ENCODE measurements around the gene VAX1. TPM values are rescaled to one million over a fixed set of nuclear protein-coding genes. Genes with fewer than 3 reads are reported as not detected.
"Not testable (repeated sequence)": the region's sequence is repeated elsewhere in the genome, so short reads cannot be mapped to it uniquely, and the experiment has no call there.

VAX1 gene
- total RNA-seq, 1 experiment from 2014 or later = 74.4 TPM

DNA sequence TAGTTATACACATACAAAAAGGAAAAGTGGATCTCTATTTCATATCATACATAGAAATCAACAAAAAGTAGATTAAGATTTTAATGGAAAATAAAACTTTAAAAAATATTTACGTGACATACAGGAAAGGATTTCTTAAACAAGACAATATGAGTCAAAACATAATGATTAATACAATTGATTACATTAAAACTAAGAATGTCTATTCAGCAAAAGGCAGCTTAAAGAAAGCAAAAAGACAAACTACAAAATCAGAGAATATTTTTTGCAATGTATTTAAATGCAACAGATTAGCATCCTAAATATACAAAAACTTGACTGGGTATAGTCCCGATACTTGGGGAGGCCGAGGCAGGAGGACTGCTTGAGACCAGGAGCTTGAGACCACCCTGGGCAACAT is 50.5 kb downstream of the VAX1 start:
- POLR2A ChIA-PET (ENCODE audit: low non-redundant PET) = interaction anchor here (1.2 kb wide), 1 partner anchor 144 kb away, joined by 5 read pairs; no protein-coding TSS in a partner anchor
- no TSS peak for BruUV-seq (replicated peaks)

GRCh38 chr10:117086546-117086945 is 51.5 kb downstream of the VAX1 start:
- no peaks in the 10 kb centered on the region for H3K9me3 ChIP-seq (ENCODE audit: low read depth, low read length, poor library complexity, severe bottlenecking)
- ChIA-PET CTCF (no interaction called here), POLR2A (ENCODE audit: low non-redundant PET) (interaction anchor here (0.6 kb wide), 1 partner anchor 133 kb away, joined by 6 read pairs; no protein-coding TSS in a partner anchor)
- no peaks in the 10 kb centered on the region for H3K27me3 ChIP-seq (replicated peaks; ENCODE audit: insufficient read depth, low read depth, low read length, poor library complexity)
- no TSS peak for BruUV-seq (replicated peaks)
- H3K4me3 ChIP-seq (ENCODE audit: low read depth, low read length, poor library complexity, severe bottlenecking) = no peak overlapping the region
- peaks cover 41% of the 10 kb centered on the region for H3K4me1 ChIP-seq (ENCODE audit: insufficient read depth, low read length, poor library complexity, severe bottlenecking)
- intact Hi-C loops (cut with micrococcal nuclease; ENCODE audit: unreplicated experiment) = no loop called here
- H3K27ac ChIP-seq (ENCODE audit: low read depth, low read length, poor library complexity, severe bottlenecking) = no peak overlapping the region
- DNase-seq (ENCODE audit: low spot score) = no peak
- no peaks in the 10 kb centered on the region for H3K36me3 ChIP-seq (ENCODE audit: insufficient read depth, low read length, poor library complexity, severe bottlenecking)
- TF ChIP-seq, protein P1, sequence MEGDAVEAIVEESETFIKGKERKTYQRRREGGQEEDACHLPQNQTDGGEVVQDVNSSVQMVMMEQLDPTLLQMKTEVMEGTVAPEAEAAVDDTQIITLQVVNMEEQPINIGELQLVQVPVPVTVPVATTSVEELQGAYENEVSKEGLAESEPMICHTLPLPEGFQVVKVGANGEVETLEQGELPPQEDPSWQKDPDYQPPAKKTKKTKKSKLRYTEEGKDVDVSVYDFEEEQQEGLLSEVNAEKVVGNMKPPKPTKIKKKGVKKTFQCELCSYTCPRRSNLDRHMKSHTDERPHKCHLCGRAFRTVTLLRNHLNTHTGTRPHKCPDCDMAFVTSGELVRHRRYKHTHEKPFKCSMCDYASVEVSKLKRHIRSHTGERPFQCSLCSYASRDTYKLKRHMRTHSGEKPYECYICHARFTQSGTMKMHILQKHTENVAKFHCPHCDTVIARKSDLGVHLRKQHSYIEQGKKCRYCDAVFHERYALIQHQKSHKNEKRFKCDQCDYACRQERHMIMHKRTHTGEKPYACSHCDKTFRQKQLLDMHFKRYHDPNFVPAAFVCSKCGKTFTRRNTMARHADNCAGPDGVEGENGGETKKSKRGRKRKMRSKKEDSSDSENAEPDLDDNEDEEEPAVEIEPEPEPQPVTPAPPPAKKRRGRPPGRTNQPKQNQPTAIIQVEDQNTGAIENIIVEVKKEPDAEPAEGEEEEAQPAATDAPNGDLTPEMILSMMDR (conservative IDR thresholded peaks at IDR 0.05; ENCODE audit: low read depth, low read length) = no peak
- no peak for TF ChIP-seq EZH2 (IDR thresholded peaks at IDR 0.05; ENCODE audit: borderline replicate concordance, low read depth, low read length, poor library complexity, severe bottlenecking)

More for the DNA sequence above, 50.5 kb downstream of the VAX1 start:
- peaks cover 51% of the 10 kb centered on the region for H3K4me1 ChIP-seq (ENCODE audit: insufficient read depth, low read length, poor library complexity, severe bottlenecking)
- no peaks in the 10 kb centered on the region for H3K9me3 ChIP-seq (ENCODE audit: low read depth, low read length, poor library complexity, severe bottlenecking)
- DNase-seq (ENCODE audit: low spot score) = no peak
- no peaks in the 10 kb centered on the region for H3K36me3 ChIP-seq (ENCODE audit: insufficient read depth, low read length, poor library complexity, severe bottlenecking)
- no peaks in the 10 kb centered on the region for H3K27me3 ChIP-seq (replicated peaks; ENCODE audit: insufficient read depth, low read depth, low read length, poor library complexity)
- peak overlapping the region; percentile 95 for H3K27ac ChIP-seq (ENCODE audit: low read depth, low read length, poor library complexity, severe bottlenecking)
- CTCF ChIA-PET = no interaction called here
- intact Hi-C loops (cut with micrococcal nuclease; ENCODE audit: unreplicated experiment) = no loop called here
- TF ChIP-seq, protein P1 (conservative IDR thresholded peaks at IDR 0.05; ENCODE audit: low read depth, low read length) = no peak
- TF ChIP-seq EZH2 (IDR thresholded peaks at IDR 0.05; ENCODE audit: borderline replicate concordance, low read depth, low read length, poor library complexity, severe bottlenecking) = no peak
- no peak overlapping the region for H3K4me3 ChIP-seq (ENCODE audit: low read depth, low read length, poor library complexity, severe bottlenecking)

- intact Hi-C loops (cut with micrococcal nuclease; ENCODE audit: unreplicated experiment); H3K4me3 ChIP-seq (ENCODE audit: low read depth, low read length, poor library complexity, severe bottlenecking); CTCF ChIA-PET; H3K27me3 ChIP-seq (replicated peaks; ENCODE audit: insufficient read depth, low read depth, low read length, poor library complexity); H3K9me3 ChIP-seq (ENCODE audit: low read depth, low read length, poor library complexity, severe bottlenecking); POLR2A ChIA-PET (ENCODE audit: low non-redundant PET); H3K27ac ChIP-seq (ENCODE audit: low read depth, low read length, poor library complexity, severe bottlenecking); H3K36me3 ChIP-seq (ENCODE audit: insufficient read depth, low read length, poor library complexity, severe bottlenecking); DNase-seq (ENCODE audit: low spot score); BruUV-seq (replicated peaks): not testable (repeated sequence)
- peaks cover 27% of the 10 kb centered on the region for H3K4me1 ChIP-seq (ENCODE audit: insufficient read depth, low read length, poor library complexity, severe bottlenecking)
Observed at GRCh38 chr10:117084421-117085246, 53.4 kb downstream of the VAX1 start.

Small RNAs within 50 kb of the gene (microRNA-seq; reads per million reads assigned to microRNA genes)
- gene MIR3663 = 1,008 reads per million, percentile 81 among the genes with 10 or more reads in this experiment

Other genes with a start within 250 kb of the VAX1 start
- gene SHTN1, start 133.1 kb downstream of the VAX1 start, total RNA-seq (2021) = 39.9 and 40.6 TPM in 2 replicates
- 0.43 and 0.44 TPM in 2 replicates for gene KCNK18, start 59.2 kb upstream of the VAX1 start, total RNA-seq (2021)
- gene SLC18A2, start 102.8 kb upstream of the VAX1 start, total RNA-seq (2021) = 0.06 TPM in 1 of 2 replicates, not detected in the other
- 28.7 and 29.5 TPM in 2 replicates for gene PDZD8, start 237.2 kb upstream of the VAX1 start, total RNA-seq (2021)

Data from A673 (cell line).